NB4 (cell line): ENCODE measurements around the gene SREBF1.

ENCODE experiments used
- DNase-seq: peaks from one replicate; pipeline ENCODE4 v3.0.0; 2010; ENCODE audit warnings: low read depth
- H3K4me3 ChIP-seq: one replicate; pipeline ENCODE4 v1.5.1; 2011; ENCODE audit warnings: mild to moderate bottlenecking, low read depth, low read length, moderate library complexity
- CTCF ChIP-seq: IDR thresholded peaks from one replicate; pipeline ENCODE4 v1.5.1; 2012; ENCODE audit warnings: low read depth, low read length
- MAX ChIP-seq: IDR thresholded peaks from 2 replicates; pipeline ENCODE4 v1.6.1; 2011; ENCODE audit warnings: low read depth, low read length
- MYC ChIP-seq: IDR thresholded peaks from 2 replicates; pipeline ENCODE4 v1.6.1; 2011; ENCODE audit warnings: low read depth, low read length
- POLR2A ChIP-seq: IDR thresholded peaks from 2 replicates; pipeline ENCODE4 v1.6.1; 2011; ENCODE audit warnings: mild to moderate bottlenecking; ENCODE audit not compliant: insufficient read length; ENCODE audit errors: extremely low read depth

SREBF1 gene

GRCh38 chr17:17776889-17777288 lies 59.9 kb downstream of the SREBF1 start:
- TF ChIP-seq CTCF (no peak), MAX (no peak), POLR2A (no peak), MYC (no peak)
- H3K4me3 ChIP-seq = no peak overlapping the region
- DNase-seq = no peak

- peak; percentile 19 for TF ChIP-seq CTCF
- TF ChIP-seq MYC = no peak
- DNase-seq = no peak
- no peak overlapping the region for H3K4me3 ChIP-seq
These were observed 62.5 kb downstream of the SREBF1 start for GRCh38 chr17:17774009-17774881.

GRCh38 chr17:17772231-17772630 lies 64.6 kb downstream of the SREBF1 start:
- peak; percentile 36 for DNase-seq
- TF ChIP-seq POLR2A (no peak), MAX (no peak), MYC (no peak), CTCF (no peak)
- no peak overlapping the region for H3K4me3 ChIP-seq

GRCh38 chr17:17771498-17772201 lies 65.1 kb downstream of the SREBF1 start:
- TF ChIP-seq MAX (no peak), CTCF (no peak), POLR2A (no peak), MYC (no peak)
- DNase-seq = no peak
- no peak overlapping the region for H3K4me3 ChIP-seq

- no peak for TF ChIP-seq MYC
- TF ChIP-seq POLR2A = no peak
- TF ChIP-seq MAX = no peak
- TF ChIP-seq CTCF = no peak
- no peak for DNase-seq
- H3K4me3 ChIP-seq = no peak overlapping the region
These were observed 66.1 kb downstream of the SREBF1 start for GRCh38 chr17:17770632-17771044.
